DLD1 (cell line): ENCODE data around the gene TMEM132C.

Experiments
- in situ Hi-C: cut with HindIII; loops from 2 replicates; pipeline ENCODE4 v1.10.0; 2017; ENCODE audit warnings: low sequenced_read_pairs

TMEM132C gene

DNA sequence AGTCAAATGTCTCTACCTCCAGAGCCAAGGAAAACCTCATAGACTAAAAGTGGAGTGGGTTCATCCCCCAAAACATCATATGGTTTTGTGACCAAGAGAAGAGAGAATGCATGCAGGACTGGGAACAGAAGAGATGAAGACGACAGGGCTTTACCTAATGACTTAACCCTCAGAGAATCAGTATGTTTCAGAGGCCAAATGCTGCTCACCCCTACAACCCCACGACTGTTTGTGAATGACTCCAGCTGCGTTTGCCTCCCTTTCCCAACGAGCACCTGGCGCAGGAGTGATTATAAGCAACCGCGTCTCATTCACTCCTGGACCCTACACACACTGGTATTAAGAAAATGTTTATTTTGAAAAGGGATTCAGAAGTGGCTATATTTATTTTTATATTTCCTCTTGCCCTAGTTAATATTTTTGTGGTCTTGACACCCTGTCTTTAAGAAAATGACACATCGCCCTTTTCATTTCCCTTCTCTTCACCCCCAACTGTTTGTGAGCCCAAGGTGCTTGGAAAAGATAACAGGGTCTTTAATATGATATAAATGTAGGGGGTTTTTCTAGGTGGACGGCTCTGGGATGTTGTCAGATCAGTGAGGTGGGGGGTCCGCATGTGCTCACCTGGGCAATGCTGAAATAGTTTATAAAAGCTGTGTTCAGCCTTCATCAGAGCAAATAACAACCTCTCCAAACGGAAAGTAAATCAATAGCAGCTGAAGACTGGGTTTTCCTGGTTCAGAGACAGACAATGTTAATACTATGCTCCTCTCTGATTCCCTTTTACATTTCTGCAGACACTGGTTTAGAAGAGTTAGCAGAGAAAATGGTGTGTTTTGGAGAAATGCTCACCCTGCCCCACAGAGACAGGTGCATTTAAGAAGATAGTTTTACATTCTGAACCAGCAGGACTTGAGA lies 479.1 kb downstream of the TMEM132C start:
- in situ Hi-C loops, result no loop called here

DNA sequence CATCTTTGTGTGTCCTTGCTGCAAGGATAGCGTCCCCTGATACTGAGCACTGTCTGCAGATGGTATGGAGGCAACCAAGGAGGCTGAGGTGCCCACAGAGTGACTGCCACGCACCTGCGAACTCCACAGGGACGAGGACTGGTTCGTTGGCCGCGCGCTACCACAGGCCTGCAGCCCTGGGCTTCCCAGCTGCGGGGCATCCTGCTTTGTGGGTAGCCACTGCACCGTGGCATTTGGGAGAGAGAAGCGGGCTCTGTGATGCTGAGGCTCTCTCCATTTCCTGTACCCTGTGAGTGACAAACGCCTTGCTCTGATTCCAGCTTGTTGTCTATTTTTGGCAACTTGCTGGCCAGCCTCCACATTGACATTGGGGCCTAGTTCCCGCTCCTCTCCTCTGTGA lies 480.5 kb downstream of the TMEM132C start:
- in situ Hi-C loops, result no loop called here

DNA sequence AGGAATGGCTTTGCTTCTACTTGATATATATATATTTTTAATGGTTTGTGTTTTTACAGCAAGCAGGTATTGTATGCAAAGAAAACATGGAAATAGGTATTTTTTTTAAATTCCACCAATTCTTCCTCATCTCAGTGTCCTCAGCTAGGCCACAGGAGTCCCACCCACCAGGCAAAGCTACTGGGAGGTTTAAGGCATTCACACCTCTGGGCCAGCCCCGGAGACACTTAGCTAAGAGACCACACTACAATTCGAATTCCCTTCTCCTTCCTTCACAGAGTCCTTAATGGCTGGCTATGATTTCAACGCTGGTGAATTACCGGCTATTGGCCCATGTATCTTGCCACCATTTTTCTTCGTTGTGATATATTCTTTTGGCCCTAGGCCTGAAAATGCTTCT lies 485.4 kb downstream of the TMEM132C start:
- in situ Hi-C loops, result no loop called here

- in situ Hi-C loops, result no loop called here
Measured at GRCh38 chr12:128753438-128753837, 486.5 kb downstream of the TMEM132C start.

GRCh38 chr12:128754275-128754674 lies 487.3 kb downstream of the TMEM132C start:
- in situ Hi-C loops, result no loop called here

- in situ Hi-C loops, result no loop called here
Measured at GRCh38 chr12:128755566-128755965, 488.6 kb downstream of the TMEM132C start.
